ENCODE data around the gene FBXO36. TPM values are rescaled to one million over a fixed set of nuclear protein-coding genes. Genes with fewer than 3 reads are reported as not detected.

Gene FBXO36
- total RNA-seq, 1 experiment from 2014 or later, result 3.6 TPM

DNA sequence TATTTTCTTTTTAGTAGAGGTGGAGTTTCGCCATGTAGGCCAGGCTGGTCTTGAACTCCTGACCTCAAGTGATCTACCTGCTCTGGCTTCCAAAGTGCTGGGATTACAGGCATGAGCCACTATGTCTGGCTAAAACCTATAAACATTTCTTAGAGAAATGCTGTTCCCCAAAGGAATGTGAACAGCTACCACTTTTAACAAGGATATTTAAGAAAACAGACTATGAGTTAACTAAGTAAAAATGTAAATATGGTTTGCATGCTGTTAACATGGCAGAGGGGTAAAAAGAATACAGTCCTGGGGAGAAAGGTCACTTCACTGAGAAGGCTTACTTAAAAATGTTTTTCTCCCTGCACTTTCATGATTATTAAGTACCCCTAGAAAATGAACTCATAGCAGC lies 89.3 kb downstream of the FBXO36 start:
- CTCF ChIA-PET, result interaction anchor here (0.6 kb wide), 1 partner anchor 148 kb away, joined by 3 read pairs; no protein-coding TSS in a partner anchor
- Histone ChIP-seq H2AFZ (ENCODE audit: low read length) (no peak overlapping the region), H3K4me2 (ENCODE audit: low read length) (no peak overlapping the region), H3K9me3 (ENCODE audit: low read length) (no peaks in the 10 kb centered on the region), H4K20me1 (ENCODE audit: low read length) (no peaks in the 10 kb centered on the region), H3K79me2 (ENCODE audit: low read length) (no peaks in the 10 kb centered on the region), H3K4me1 (ENCODE audit: insufficient read depth, low read length) (peaks cover 4% of the 10 kb centered on the region; the same call in 1 of the 2 replicates), H3K9ac (ENCODE audit: low read length) (no peak overlapping the region), H3F3A (ENCODE audit: low read length, unreplicated experiment) (no peaks in the 10 kb centered on the region), H3K9me2 (replicated peaks; ENCODE audit: low read length) (no peaks in the 10 kb centered on the region), H3K27ac (ENCODE audit: low read length) (no peak overlapping the region), H3K4me3 (ENCODE audit: low read length) (no peak overlapping the region), H3K36me3 (ENCODE audit: low read depth, low read length) (no peaks in the 10 kb centered on the region), H3K27me3 (ENCODE audit: low read length) (no peaks in the 10 kb centered on the region)
- DNase-seq (peak; percentile 15), ATAC-seq (peak; percentile 46; the same call in 1 of the 2 replicates)
- intact Hi-C loops (cut with micrococcal nuclease), result no loop called here
- no peak for TF ChIP-seq EZH2phosphoT487 (IDR thresholded peaks at IDR 0.05; ENCODE audit: borderline replicate concordance, low read length)
- no peak for TF ChIP-seq CTCF (conservative IDR thresholded peaks at IDR 0.05; ENCODE audit: low read depth, low read length)
- no peak for TF ChIP-seq EZH2 (IDR thresholded peaks at IDR 0.05; ENCODE audit: low read length, unreplicated experiment)
- no TSS peak for BruUV-seq (replicated peaks)
- POLR2A ChIA-PET (ENCODE audit: unreplicated experiment), result no interaction called here

GRCh38 chr2:230012267-230012884 lies 90.1 kb downstream of the FBXO36 start:
- Histone ChIP-seq H3K27ac (ENCODE audit: low read length) (no peak overlapping the region), H3K4me1 (ENCODE audit: insufficient read depth, low read length) (peaks cover 4% of the 10 kb centered on the region; the same call in 1 of the 2 replicates), H3K9me2 (replicated peaks; ENCODE audit: low read length) (no peaks in the 10 kb centered on the region), H3K36me3 (ENCODE audit: low read depth, low read length) (no peaks in the 10 kb centered on the region), H4K20me1 (ENCODE audit: low read length) (no peaks in the 10 kb centered on the region), H3K27me3 (ENCODE audit: low read length) (no peaks in the 10 kb centered on the region), H3K9ac (ENCODE audit: low read length) (no peak overlapping the region), H2AFZ (ENCODE audit: low read length) (no peak overlapping the region), H3F3A (ENCODE audit: low read length, unreplicated experiment) (no peaks in the 10 kb centered on the region), H3K79me2 (ENCODE audit: low read length) (no peaks in the 10 kb centered on the region), H3K4me2 (ENCODE audit: low read length) (no peak overlapping the region), H3K9me3 (ENCODE audit: low read length) (no peaks in the 10 kb centered on the region), H3K4me3 (ENCODE audit: low read length) (no peak overlapping the region)
- ChIA-PET CTCF (interaction anchor here (0.6 kb wide), 2 partner anchors 39 to 148 kb away, joined by 3 to 6 read pairs; no protein-coding TSS in a partner anchor), POLR2A (ENCODE audit: unreplicated experiment) (no interaction called here)
- ATAC-seq (no peak), DNase-seq (no peak)
- no peak for TF ChIP-seq EZH2phosphoT487 (IDR thresholded peaks at IDR 0.05; ENCODE audit: borderline replicate concordance, low read length)
- TF ChIP-seq EZH2 (IDR thresholded peaks at IDR 0.05; ENCODE audit: low read length, unreplicated experiment), result no peak
- no peak for TF ChIP-seq CTCF (conservative IDR thresholded peaks at IDR 0.05; ENCODE audit: low read depth, low read length)
- intact Hi-C loops (cut with micrococcal nuclease), result no loop called here
- BruUV-seq (replicated peaks), result no TSS peak

DNA sequence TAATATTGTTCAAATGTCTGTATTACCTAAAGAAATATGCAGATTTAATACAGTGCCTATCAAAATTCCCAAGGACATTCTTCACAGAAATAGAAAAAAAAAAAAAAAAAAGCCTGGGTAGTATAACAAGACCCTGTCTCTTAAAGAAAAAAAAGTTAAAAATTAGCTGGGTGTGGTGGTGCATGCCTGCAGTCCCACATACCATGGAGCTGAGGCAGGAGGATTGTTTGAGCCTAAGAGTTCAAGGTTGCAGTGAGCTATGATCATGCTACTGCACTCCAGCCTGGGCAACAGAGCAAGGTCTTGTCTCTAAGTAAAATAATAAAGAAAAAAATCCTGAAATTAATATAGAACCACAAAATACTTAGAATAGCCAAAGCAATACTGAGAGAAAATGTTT lies 94.5 kb downstream of the FBXO36 start:
- BruUV-seq (replicated peaks), result no TSS peak
- intact Hi-C loops (cut with micrococcal nuclease), result no loop called here
- Histone ChIP-seq H3K9ac (ENCODE audit: low read length) (no peak overlapping the region), H3K27ac (ENCODE audit: low read length) (no peak overlapping the region), H3F3A (ENCODE audit: low read length, unreplicated experiment) (no peaks in the 10 kb centered on the region), H4K20me1 (ENCODE audit: low read length) (no peaks in the 10 kb centered on the region), H3K79me2 (ENCODE audit: low read length) (no peaks in the 10 kb centered on the region), H2AFZ (ENCODE audit: low read length) (no peak overlapping the region), H3K4me1 (ENCODE audit: insufficient read depth, low read length) (peaks cover 3% of the 10 kb centered on the region; the same call in 1 of the 2 replicates), H3K27me3 (ENCODE audit: low read length) (no peaks in the 10 kb centered on the region), H3K36me3 (ENCODE audit: low read depth, low read length) (no peaks in the 10 kb centered on the region), H3K9me2 (replicated peaks; ENCODE audit: low read length) (no peaks in the 10 kb centered on the region), H3K4me3 (ENCODE audit: low read length) (no peak overlapping the region), H3K4me2 (ENCODE audit: low read length) (no peak overlapping the region), H3K9me3 (ENCODE audit: low read length) (no peaks in the 10 kb centered on the region)
- POLR2A ChIA-PET (ENCODE audit: unreplicated experiment), result no interaction called here
- DNase-seq, result no peak
- no peak for TF ChIP-seq EZH2phosphoT487 (IDR thresholded peaks at IDR 0.05; ENCODE audit: borderline replicate concordance, low read length)
- no peak for TF ChIP-seq CTCF (conservative IDR thresholded peaks at IDR 0.05; ENCODE audit: low read depth, low read length)
- CTCF ChIA-PET, result interaction anchor here (0.6 kb wide), 1 partner anchor 153 kb away, joined by 3 read pairs; no protein-coding TSS in a partner anchor
- no peak for ATAC-seq

Data from PC-3 (cell line).